ENCODE data around the gene SH3RF3. TPM values are rescaled to one million over a fixed set of nuclear protein-coding genes. Genes with fewer than 3 reads are reported as not detected.

Gene SH3RF3
- total RNA-seq, 4 donors from 2014 or later, result 5.3 to 10.0 (median 8.0) TPM

DNA sequence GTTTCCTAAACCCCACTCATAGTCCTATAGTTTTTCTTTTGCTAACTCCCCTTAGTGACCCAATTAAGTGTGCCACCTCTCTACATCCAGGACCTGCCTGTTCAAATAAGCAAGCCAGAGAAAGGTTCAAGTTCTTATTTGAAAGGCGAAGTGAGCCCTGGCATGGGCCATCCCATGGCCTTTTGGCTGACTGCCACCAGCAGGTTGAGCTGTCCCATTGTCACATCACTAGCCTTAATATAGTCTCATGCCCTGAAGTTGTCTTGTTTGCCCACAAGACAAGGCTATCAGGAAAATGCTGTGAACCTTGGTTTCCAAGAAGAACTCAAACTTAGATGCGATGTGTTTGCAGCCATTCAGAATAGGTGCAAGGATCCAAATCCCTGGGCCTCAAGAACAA, 158.8 kb downstream of the SH3RF3 start:
- TF ChIP-seq, protein P1, sequence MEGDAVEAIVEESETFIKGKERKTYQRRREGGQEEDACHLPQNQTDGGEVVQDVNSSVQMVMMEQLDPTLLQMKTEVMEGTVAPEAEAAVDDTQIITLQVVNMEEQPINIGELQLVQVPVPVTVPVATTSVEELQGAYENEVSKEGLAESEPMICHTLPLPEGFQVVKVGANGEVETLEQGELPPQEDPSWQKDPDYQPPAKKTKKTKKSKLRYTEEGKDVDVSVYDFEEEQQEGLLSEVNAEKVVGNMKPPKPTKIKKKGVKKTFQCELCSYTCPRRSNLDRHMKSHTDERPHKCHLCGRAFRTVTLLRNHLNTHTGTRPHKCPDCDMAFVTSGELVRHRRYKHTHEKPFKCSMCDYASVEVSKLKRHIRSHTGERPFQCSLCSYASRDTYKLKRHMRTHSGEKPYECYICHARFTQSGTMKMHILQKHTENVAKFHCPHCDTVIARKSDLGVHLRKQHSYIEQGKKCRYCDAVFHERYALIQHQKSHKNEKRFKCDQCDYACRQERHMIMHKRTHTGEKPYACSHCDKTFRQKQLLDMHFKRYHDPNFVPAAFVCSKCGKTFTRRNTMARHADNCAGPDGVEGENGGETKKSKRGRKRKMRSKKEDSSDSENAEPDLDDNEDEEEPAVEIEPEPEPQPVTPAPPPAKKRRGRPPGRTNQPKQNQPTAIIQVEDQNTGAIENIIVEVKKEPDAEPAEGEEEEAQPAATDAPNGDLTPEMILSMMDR (IDR thresholded peaks at IDR 0.05; ENCODE audit: low read depth), result no peak

DNA sequence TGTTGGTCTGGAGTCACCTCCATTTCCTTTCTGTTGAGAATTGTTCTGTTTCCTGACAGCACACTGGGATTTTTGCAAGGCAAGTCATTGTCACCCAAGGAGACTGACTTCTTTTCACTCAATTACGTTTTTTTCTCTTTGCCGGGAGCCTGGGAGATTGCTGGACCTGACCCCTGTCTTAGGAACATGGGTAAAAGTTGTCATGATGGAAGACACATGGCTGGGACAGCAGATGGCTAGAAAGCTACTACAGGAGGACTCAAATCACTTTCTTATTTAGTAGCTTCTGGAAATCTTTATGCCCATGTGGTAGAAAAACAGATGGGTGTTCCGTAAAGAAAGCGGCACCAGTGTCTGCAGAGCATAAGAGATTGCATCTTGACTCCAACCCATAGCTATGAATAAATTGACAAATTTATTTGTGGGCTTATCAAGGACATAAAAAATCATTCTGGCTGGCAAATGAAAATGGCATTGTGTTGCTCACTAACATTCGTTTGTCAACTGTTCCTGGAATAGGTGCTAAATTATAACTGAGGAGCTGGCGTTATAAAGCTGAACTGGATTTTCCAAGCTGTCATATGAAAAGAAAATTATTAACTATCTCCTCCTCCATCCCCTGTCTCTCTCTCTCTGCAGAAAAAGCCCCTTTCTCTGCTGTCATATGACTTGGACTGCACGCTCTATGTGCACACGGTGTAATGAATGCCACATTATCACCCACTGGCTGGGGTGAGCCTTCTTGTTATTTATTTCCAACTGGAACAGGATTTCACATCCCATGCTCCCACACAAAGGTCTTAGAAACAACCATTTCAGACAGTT, 159.8 kb downstream of the SH3RF3 start:
- TF ChIP-seq, protein P1 (IDR thresholded peaks at IDR 0.05; ENCODE audit: low read depth), result no peak

DNA sequence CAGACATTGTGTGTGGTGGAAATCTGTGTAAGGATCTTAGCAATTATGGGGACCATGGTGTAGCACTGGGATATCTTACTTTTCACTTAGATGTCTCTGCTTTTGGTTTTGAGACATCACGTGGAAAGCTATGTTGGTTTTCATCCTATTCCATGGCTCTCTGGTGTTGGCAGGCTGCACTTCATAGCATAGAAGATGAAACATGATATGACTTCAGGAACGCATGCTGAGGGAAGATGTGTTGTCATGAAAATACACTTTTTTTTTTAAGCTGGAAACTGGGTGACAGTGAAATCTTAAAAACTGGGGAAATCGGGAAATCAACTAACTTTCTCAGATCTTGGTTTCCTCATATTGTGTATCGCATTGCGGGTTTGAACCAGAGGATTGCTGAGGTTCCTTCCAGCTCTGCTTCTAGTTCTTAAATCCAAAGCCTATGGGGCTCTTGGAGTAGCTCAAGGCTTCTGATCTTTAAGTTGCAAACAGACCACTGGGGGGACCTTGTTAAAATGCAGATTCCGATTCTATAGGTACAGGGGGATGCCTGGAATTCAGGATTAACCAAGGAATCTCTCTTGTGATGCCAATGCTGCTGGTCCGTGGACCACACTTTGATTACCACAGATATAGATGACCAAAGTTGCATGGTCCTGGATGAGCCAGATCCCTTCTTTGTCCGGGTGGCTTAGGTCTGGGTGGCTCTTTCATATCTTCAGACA, 160.7 kb downstream of the SH3RF3 start:
- TF ChIP-seq, protein P1 (IDR thresholded peaks at IDR 0.05; ENCODE audit: low read depth), result no peak

DNA sequence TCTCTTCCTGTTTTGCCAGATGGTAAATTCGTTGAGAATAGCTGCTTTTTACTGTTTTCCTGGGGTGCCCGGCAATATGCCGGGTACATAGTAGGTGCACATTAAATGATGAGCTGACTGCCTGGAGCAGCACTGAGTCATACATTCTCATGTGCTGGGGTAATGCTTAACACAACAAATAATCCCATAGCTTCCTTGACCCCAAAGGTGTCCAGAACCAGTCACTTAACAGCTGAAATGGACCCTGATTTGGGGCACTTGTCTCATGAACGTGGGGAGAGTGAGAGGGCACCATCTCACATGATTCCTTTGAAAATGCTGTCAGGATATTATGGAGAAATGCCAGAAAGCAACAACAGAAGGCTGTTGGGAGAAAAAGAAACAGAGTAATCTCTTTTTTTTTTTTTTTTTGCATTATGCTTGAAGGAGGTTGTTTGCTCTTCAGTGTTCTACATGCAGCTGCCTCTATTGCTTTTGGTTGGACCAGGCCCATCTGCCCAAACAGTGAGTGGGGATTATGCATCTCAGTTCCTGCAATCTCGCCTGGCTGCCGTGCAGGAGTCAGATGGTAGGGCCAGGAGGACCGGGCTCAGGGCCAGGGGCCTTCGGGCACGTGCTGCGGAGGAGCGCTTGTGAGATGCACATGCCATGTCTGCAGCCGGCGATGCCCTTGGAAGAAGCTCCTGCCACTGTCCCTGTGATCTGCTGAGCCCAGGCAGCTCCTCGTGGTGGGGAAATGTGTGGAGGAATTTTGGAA, 162.1 kb downstream of the SH3RF3 start:
- TF ChIP-seq, protein P1 (IDR thresholded peaks at IDR 0.05; ENCODE audit: low read depth), result no peak

DNA sequence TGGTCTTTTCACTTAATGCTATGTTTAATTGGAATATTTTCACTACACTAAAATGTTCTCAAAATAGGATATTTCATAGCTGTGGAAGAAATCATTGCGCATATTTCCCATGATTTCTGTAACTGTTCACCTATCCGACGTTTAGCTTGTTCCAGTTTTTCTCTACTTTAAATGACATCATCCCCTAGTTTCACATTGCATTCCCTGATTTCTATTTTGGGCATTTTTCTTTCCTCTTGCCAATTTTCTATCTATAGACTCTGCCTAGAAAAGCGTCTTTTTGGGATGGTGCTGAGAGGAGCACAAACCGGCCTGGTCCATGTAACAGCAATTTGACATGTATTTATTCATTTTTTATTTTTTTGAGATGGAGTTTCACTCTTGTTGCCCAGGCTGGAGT, 163.4 kb downstream of the SH3RF3 start:
- TF ChIP-seq, protein P1 (IDR thresholded peaks at IDR 0.05; ENCODE audit: low read depth), result no peak

DNA sequence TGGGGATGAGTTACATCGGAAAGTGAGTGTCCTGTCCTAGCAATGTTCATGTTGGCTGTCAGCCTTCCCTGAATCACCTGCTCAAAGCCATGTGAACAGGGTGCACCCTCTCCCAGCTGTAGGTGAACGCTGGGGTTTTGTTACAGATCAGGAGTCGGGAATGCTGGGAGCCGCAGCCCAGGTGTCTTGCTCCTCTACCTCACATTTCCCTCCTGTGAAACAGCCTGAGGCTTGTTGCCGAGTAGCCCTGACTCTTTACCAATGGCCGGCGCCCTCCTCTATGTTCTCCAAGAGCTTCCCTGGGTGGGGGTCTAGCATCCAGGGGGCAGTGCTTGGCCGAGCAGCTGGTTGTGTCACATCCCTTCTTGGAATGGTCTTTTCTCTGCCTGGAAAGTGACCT, 164.7 kb downstream of the SH3RF3 start:
- TF ChIP-seq, protein P1 (IDR thresholded peaks at IDR 0.05; ENCODE audit: low read depth), result no peak

DNA sequence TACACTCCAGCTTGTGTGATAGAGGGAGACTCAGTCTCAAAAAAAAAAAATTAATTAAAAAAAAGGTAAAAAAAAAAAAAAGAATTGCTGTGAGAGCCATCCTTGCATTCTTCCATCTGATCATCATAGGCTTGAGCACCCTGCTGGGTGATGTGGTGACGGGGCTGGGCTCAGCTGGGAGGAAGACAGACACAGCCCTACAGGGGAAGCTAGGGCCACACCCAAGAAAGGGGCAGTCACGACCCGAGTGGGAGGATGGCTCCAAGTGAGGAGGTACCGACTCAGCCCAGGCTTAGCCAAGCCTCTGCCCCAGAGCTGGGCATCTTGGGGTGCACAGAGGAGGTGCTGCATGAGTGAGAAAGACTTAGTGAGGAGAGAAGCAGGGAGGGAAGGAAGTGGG, 165.5 kb downstream of the SH3RF3 start:
- TF ChIP-seq, protein P1 (IDR thresholded peaks at IDR 0.05; ENCODE audit: low read depth), result no peak
